ENCODE measurements around the gene GORAB. TPM values are rescaled to one million over a fixed set of nuclear protein-coding genes. Genes with fewer than 3 reads are reported as not detected.

The GORAB gene
- total and polyA plus RNA-seq, 10 of the 15 experiments (the other 5 are each of a cell fraction or from before 2014, with no cell fraction given) = 5.5 to 38.6 (median 10.3) TPM

- Histone ChIP-seq H3K4me1 (ENCODE audit: control insufficient read depth, insufficient read depth, low read length) (no peaks in the 10 kb centered on the region), H3K9ac (ENCODE audit: control insufficient read depth, insufficient read depth, low read length) (peak overlapping the region; percentile 99), H3K4me3 (peak overlapping the region; percentile 85), H3K4me2 (ENCODE audit: control insufficient read depth, insufficient read depth) (peak overlapping the region; percentile 64), H4K20me1 (ENCODE audit: control insufficient read depth, insufficient read depth) (no peaks in the 10 kb centered on the region), H3K36me3 (ENCODE audit: control insufficient read depth in 2 of 2, insufficient read depth in 2 of 2, low read length in 1 of 2) (no peaks in the 10 kb centered on the region), H3K27me3 (replicated peaks in 1 of 2; ENCODE audit: control insufficient read depth in 2 of 2, insufficient read depth in 2 of 2, low read length in 1 of 2) (no peaks in the 10 kb centered on the region), H3K9me3 (replicated peaks; ENCODE audit: control insufficient read depth, insufficient read depth, low read length) (no peaks in the 10 kb centered on the region), H3K27ac (ENCODE audit: control insufficient read depth, insufficient read depth) (peak overlapping the region; percentile 99), H3K79me2 (ENCODE audit: control insufficient read depth, insufficient read depth, low read length) (peaks cover 36% of the 10 kb centered on the region), H2AFZ (ENCODE audit: control insufficient read depth, low read depth, low read length) (peak overlapping the region; percentile 100)
- CTCF ChIA-PET = interaction anchor here (0.6 to 1.3 kb wide), 4 partner anchors 10 to 199 kb away, joined by 3 to 4 read pairs (median 4); no protein-coding TSS in a partner anchor
- FAIRE-seq (no peak), ATAC-seq (no peak; the same call in 2 of the 3 replicates), DNase-seq (ENCODE audit: low read depth, low spot score) (no peak)
- RAD21 ChIA-PET (ENCODE audit: unreplicated experiment) = interaction anchor here (0.6 to 4.7 kb wide), 12 partner anchors 10 to 528 kb away, joined by 3 to 41 read pairs (median 3); no protein-coding TSS in a partner anchor
- WGBS (ENCODE audit: insufficient coverage, insufficient replicate concordance, low lambda C conversion rate, missing lambda C conversion rate) = 38% methylated on average over 26 of the region's 29 CpGs
- POLR2A ChIA-PET = interaction anchor here (0.6 to 1.5 kb wide), 9 partner anchors 9 to 455 kb away, joined by 3 to 9 read pairs (median 4); no protein-coding TSS in a partner anchor
- in situ Hi-C loops (cut with MboI) (loop anchor here (5.0 to 10.0 kb wide), 2 partner anchors 456 to 614 kb away; partner anchors contain the start of gene KIFAP3), intact Hi-C loops (cut with micrococcal nuclease; ENCODE audit: unreplicated experiment) (loop anchor here (5.0 to 10.0 kb wide), 5 partner anchors 306 to 826 kb away; partner anchors contain the start of gene SCYL3)
- TSS peak; percentile 93 for BruUV-seq (replicated peaks)
- SMC1A ChIA-PET (ENCODE audit: uncharacterized antibody, unreplicated experiment) = interaction anchor here (0.7 to 6.3 kb wide), 8 partner anchors 9 to 456 kb away, joined by 3 to 47 read pairs (median 5); partner anchors contain the start of gene KIFAP3
- TF ChIP-seq SKIL (IDR thresholded peaks at IDR 0.05; ENCODE audit: low read depth, poor library complexity, severe bottlenecking) (no peak), POLR2AphosphoS5 (IDR thresholded peaks at IDR 0.05; ENCODE audit: low read length) (no peak), ZNF217 (IDR thresholded peaks at IDR 0.05) (peak; percentile 41; the same call in 1 of the 2 replicates), MLLT1 (IDR thresholded peaks at IDR 0.05) (peak; percentile 19; the same call in 1 of the 2 replicates), STAT3 (IDR thresholded peaks at IDR 0.05; ENCODE audit: low read depth, low read length) (no peak), BCL3 (IDR thresholded peaks at IDR 0.05; ENCODE audit: borderline replicate concordance, insufficient read depth, low read depth, low read length, poor library complexity, severe bottlenecking) (no peak), MEF2B (IDR thresholded peaks at IDR 0.05; ENCODE audit: partially characterized antibody, poor library complexity, severe bottlenecking) (no peak), RCOR1 (conservative IDR thresholded peaks at IDR 0.05; ENCODE audit: low read depth, low read length) (no peak), NKRF (conservative IDR thresholded peaks at IDR 0.05) (peak; percentile 39; the same call in 1 of the 2 replicates), NFYB (IDR thresholded peaks at IDR 0.05; ENCODE audit: insufficient read depth, low read depth, low read length) (no peak), MTA2 (IDR thresholded peaks at IDR 0.05; ENCODE audit: low read depth) (no peak)
Measured at GRCh38 chr1:170530972-170531757, 801 bp upstream of the GORAB start.
